VCaP (cell line): ENCODE results near the gene ARHGAP21.

Experiments used
- H3K27ac ChIP-seq: fragments of 450-650 bp; 2 replicates; pipeline ENCODE4 v1.5.1; 2017
- CTCF ChIP-seq: fragments of 450-650 bp; conservative IDR thresholded peaks from 2 replicates; pipeline ENCODE4 v1.5.1; 2017; ENCODE audit warnings: mild to moderate bottlenecking, moderate library complexity

Gene ARHGAP21

GRCh38 chr10:24721229-24722106 lies 2.2 kb downstream of the ARHGAP21 start:
- TF ChIP-seq CTCF = no peak
- peak overlapping the region; percentile 92; the same call in 1 of the 2 replicates for H3K27ac ChIP-seq

- TF ChIP-seq CTCF = no peak
- no peak overlapping the region; the same call in 1 of the 2 replicates for H3K27ac ChIP-seq
These were observed 3.6 kb downstream of the ARHGAP21 start for GRCh38 chr10:24720096-24720495.

- no peak for TF ChIP-seq CTCF
- H3K27ac ChIP-seq = no peak overlapping the region
These were observed 5.4 kb downstream of the ARHGAP21 start for GRCh38 chr10:24718031-24718855.

GRCh38 chr10:24716295-24716694 lies 7.4 kb downstream of the ARHGAP21 start:
- no peak overlapping the region for H3K27ac ChIP-seq
- no peak for TF ChIP-seq CTCF

- no peak overlapping the region for H3K27ac ChIP-seq
- no peak for TF ChIP-seq CTCF
These were observed 8.4 kb downstream of the ARHGAP21 start for GRCh38 chr10:24715246-24715769.

- H3K27ac ChIP-seq = no peak overlapping the region
- TF ChIP-seq CTCF = no peak
These were observed 10.6 kb downstream of the ARHGAP21 start for GRCh38 chr10:24713086-24713485.

- TF ChIP-seq CTCF = no peak
- H3K27ac ChIP-seq = no peak overlapping the region
These were observed 12.2 kb downstream of the ARHGAP21 start for GRCh38 chr10:24711465-24711864.
